HG03457 (cell line): ENCODE measurements around the gene MPO.

Experiments used
- ATAC-seq: cut with Tn5 transposase; IDR thresholded peaks from one replicate; pipeline ENCODE4 v1.9.1; 2021; ENCODE audit warnings: moderate number of reproducible peaks; ENCODE audit not compliant: unreplicated experiment

Gene MPO

DNA sequence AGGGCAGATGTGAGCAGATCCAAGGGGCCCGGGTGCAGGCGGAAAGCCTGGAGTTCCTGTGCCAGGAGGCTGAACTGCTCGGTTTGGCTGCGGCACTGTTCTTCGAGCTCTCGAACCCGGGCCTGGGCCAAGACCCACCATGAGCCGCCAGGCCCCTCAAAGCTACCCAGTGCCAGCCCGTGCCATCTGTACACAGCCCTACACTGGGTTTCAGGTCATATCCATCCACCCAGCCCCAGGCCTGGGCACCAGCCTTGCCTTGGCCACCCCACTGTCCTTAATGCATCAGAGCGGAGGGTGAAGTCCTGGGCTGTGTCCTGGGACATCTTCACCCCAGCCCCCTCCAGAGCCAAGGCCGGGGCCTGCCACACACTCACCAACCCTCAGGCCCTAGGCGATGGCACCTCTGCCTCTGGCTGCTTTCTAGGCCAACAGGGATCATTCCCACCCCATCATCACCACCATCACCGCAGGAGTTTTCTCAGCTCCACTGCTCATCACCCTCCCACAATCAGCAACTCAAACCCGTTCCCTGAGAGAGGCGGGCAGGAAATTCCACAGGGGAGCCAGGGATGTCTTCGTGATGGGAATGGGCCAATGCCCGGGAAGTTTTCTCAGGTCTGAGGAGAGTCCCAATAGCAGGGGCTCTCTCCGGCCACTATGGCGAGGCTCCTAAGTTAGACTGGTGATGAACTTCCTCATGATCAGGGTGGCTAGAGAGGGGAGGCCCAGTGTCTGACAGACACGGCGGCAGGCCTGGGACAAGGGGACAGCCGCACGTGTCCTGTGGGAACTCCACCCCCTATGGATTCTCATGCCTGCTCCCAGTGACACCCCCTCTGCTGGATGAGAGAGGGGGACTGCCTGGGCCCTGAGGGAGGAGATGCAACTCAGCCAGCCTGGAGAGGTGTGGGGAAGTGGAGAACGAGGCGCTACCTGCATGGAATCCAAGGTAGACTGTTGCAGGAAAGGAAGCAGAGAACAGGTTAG lies 38.7 kb upstream of the MPO start:
- no peak for ATAC-seq

DNA sequence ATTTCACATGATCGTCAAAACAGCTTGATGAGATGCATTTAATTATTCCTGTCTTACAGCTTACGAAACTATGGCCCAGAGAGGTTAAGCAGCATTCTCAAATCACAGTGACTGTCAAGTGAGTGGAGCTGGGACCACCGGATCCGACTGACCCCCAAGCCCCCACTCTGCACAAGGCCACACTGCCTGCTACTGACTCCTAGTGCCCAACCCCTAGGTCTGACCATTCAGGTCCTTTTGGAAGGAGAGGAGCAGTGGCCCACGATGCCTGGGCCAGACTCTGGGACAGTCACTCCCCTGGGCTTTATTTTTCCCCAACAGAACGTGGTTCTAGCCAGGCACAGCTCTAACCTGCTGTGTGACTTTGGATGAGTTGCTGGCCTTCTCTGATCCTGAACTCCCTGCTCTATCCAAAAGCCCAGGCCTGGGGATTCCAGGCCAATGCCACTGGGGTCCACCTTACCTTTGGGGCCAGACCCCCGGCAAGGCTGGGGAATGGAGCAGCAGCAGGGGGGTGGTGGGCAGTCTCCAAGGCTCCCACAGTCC lies 38.0 kb upstream of the MPO start:
- ATAC-seq, result no peak

DNA sequence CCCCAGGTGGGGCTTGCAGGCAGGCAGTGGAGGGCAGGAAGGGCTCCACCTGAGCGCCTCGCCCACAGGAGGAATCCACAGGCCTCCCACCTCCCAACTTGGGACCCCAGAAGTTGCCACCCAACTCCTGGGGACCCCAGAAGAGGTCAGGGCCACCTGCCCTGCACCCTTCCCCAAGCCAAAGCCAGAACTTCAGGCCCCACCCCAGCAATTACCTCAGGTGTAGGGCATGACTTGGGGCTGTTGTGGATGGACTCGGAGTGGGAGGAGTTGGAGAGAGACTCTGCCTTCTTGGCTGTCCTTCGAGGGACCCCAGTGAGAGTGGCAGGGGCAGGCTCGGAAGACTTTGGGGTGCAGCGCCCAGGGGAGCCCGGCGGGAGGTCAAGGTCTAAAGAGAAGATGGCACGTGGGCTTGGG lies 37.3 kb upstream of the MPO start:
- no peak for ATAC-seq

DNA sequence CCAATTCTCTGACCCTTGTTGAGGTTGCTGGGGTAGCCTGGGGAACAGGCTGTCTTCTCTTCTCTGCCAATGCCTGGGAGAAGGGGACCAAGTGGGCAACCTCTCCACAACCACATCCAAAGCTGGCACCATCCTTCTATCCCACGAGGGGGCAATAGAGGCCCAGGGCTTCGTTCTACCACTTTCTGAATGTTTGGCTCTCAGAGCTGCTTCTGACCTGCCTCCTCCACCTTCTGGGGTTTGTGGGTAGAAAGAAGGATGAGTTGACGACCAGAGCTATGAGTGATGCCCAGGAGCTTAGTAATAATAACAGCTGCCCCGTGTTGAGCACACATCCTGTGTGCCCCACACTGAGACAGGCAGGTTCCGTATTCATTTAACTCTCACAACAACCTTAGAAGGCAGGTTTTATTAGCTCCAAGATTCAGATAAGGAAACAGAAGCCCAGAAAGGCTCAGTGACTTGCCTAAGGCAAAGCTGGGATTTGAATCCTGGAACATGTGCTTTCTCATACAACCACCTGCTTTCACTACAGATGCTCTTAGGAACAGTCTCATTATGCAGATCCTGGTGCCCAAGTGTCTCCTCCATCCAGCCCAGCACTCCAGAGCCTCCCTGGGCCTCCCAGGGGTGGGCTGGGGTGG lies 36.8 kb upstream of the MPO start:
- no peak for ATAC-seq

DNA sequence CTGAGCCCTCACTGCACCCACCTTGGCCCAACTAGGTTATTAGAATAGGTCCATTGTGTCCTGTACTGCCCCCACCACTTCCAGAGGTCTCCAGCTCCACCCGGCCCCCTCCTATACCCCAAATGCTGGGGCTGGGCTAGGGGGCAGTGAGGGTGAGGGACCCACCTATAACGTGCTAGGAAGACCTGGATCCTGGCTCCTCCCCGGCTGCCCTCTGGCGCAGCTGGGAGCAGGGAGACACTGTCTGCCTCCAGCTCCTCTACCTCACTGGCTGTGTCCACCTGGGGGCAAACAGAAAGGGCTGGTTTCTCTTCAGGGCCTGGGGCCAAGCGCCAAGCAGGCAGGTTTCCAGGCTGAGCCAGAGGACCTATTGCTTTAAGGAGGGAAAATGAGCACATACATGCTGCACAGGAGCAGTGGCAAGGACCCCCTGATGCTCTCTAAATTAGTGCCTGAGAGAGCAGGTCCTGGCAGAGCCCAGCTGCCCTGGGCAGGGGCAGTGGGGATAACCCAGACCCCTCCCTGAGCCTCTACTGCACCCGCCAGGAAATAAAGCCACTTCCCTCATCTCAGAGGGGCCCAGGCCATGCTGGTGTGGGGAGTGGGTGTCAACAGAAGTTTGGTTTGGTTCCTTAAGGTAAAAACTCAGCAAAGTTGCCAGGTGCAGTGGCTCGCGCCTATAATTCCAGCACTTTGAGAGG lies 35.7 kb upstream of the MPO start:
- no peak for ATAC-seq

DNA sequence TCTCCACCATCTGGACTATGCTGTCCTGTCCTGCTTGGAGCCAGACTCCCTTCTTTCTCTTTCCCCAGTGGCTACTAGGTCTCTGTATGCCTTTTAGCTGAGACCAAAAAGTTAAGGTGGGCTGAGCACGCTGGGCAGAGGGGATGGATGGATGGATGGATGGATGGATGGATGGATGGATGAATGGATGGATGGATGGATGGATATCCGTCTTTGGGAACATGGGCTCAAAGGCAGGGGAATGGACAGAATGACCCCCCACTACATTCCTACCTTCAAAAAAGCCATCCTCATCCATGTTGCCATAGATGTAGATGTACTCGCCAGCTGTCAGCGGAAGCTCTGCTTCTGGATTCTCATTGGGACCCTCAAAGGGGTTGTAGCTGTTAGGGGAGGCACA lies 35.0 kb upstream of the MPO start:
- no peak for ATAC-seq

DNA sequence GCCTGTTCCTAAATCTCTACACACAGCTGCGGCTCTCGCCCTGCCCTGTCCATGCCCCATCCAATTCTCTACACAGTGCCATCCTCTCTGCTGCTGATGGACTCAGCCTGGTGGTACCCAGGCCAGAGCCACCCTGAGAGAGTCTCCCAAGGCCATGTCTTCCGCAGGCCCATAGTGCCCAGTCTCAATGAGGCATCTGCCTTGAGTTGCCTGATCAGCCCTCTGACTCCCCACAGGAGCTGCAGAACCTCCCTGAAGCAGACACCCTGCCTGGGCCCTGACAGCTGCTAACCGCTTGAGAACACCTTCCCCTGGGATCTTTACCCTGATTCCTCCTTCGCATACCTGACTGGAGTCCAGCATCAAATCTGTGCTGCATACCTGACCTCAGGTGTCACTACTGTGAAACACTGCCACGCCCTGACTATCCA lies 34.6 kb upstream of the MPO start:
- ATAC-seq, result no peak

DNA sequence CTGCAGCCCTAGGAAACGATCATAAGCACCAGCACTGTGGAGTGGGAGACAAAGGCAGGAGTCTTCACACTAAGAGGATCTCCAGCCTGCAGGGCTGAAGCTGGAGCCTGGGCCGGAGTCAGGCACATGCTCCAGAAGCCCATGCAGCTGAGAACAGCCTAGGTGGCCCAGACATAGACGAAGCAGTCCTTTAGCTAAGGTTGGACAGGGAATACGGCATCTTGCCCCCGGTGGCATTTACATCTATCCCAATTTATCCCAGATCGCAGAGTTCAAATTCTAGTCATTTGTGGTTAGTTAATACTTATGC lies 33.9 kb upstream of the MPO start:
- no peak for ATAC-seq

DNA sequence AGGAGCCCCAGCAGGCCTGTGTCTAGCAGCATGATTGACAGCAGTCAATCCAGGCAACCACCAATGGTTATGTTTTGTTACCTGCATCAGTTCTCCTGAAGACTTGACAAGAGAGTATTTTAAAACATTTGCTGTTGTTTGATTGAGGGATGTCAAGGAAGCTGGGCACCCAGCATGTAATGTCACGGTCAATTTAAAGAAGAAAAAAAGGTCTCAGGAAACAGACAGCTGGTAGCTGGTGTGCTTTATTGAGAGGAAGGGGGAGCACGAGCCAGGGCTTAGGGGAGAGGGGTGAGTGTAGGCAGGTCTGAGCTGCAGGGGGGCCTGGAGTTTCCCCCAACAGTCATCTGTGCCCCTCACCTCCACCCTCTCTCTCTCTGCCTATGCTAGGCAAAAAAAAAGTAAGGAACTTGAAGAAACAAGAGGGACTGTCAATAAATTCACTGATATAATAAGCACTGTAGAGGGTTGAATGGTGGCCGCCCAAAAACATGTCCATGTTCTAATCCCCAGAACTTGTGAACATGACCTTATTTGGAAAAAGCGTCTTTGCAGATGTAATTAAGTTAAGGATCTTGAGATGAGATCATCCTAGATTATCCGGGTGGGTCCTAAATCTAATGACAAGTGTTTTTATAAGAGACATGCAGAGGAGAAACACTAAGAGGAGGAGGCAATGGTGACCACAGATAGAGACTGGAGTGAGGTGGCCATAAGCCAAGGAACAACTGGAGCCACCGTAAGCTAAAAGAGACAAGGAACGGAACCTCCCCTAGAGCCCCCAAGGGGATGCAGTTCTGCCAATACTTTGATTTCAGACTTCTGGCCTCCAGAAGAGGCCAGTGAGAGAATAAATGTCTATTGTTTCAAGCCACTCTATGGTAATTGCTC lies 33.3 kb upstream of the MPO start:
- no peak for ATAC-seq

DNA sequence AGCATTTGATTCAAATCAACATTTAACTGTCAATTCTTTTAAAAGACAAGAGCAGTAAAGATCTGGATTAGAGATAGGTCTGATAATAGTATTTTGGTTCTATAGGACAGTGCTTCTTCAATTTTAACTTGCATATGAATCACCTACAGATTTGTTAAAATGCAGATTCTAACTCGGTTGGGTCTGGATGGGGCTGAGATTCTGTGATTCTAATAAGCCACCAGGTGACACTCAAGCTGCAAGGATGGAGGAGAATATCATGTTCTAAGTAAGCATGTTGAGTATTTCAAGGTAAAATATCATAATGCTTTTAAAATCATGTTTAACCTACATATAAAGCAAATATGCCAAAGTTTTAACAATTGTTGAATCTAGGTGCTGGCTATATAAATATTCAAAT lies 32.1 kb upstream of the MPO start:
- no peak for ATAC-seq

DNA sequence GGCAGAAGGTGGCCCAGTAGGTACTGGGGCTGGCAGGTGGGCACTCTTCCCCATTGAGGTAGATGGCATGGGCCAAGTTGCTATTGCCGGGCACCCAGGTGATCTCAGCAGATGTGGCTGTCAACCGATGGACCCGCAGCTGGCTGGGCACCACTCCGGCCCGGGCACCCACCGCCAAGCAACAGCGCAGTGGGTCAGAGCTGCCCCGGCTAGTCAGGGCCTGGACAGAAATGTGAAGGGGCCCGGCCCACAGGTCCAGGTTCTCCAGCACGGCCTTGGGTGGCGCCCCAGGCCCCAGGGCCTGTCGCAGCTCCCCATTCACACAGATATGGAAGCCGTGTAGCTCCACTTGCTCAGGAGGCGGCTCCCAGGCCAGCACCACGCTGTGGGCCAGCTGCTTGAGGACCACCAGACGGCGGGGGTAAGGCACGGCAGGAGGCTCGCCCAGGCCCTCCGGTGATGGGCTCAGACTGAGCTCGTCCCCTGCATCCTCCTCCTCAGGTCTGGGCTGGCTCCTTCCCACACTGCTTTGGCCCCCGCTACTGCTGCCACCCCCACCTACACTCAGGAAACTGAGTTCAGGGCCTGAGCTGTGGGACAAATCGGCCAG lies 31.4 kb upstream of the MPO start:
- ATAC-seq, result no peak

DNA sequence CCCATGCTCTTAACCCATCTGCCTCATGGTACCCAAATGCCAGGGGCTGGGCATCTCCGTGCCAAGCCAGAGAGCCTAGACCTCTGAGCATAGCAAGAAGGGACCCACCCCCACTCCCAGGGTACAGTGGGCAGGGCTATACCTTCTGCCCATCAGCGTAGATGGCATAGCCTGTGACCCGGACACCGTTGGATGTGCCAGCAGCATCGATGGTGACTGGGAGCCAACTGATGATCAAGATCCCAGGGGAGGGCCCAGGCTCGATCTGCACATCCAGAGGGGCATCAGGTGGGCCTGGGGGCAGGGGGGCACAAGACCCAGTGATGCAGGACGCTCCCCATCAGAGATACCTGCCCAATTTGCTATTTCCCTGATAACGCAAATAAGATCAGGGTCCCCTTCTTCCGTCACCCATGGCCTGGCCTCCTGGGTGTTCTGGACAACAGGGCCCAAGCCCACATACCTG lies 30.7 kb upstream of the MPO start:
- no peak for ATAC-seq

DNA sequence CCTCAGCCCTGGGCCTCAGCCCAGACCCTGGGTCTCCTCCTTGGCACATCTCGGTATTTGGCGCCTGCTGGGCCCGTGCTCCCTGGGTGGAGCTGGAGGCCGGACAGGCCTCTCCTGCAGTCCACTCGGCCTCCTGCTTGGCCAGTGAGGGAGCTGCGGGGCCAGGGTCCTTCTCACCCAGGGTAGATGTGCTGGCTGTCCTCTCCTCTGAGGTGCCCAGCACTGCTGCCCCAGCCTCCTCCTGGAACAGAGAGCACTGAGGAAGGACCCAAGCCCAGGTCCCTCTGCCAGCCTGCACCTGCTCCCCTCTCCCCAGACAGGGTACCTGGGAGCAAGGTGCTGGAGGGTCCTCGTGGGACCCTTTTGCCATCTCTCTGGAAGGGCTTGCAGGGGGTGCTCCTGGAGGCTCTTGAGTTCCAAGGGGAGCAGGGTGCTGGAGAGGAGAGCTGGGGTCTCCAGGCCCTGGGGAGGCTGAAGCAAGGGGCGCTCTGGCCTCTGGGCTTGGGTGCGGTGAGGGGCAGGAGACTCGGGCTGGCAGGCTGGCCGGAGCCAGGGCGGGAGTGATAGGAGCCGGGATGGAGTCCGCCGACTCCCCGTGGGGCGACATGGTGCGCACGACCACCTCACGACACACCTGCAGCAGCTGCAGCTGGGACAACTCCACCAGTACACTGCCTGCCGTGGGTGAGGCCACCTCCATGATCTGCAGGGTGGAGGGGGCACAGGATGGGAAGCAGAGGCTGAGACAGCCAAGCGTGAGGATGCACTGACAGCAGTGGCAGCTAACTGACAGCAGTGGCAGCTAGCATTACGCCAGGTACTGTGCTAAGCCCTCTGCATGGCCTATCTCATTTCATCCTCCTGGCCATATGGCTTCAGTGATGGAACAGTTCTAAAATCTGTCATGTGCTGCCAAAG lies 30.0 kb upstream of the MPO start:
- no peak for ATAC-seq

DNA sequence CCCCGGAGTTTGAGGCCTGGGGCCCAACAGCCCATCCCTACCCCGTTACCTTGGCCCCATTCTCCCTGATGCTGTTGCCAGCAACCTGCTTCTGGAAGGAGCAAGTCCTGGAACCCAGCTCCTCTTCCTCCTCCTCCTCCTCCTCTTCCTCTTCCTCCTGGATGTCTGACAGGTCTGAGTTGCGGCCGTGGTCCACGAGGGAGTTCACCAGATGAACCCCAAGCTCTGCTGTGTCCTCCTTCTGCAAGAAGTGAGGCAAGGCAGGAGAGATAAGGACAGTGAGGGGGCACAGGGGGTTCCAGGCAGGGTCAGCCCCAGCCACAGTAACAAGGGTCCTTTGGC lies 29.2 kb upstream of the MPO start:
- ATAC-seq, result no peak

DNA sequence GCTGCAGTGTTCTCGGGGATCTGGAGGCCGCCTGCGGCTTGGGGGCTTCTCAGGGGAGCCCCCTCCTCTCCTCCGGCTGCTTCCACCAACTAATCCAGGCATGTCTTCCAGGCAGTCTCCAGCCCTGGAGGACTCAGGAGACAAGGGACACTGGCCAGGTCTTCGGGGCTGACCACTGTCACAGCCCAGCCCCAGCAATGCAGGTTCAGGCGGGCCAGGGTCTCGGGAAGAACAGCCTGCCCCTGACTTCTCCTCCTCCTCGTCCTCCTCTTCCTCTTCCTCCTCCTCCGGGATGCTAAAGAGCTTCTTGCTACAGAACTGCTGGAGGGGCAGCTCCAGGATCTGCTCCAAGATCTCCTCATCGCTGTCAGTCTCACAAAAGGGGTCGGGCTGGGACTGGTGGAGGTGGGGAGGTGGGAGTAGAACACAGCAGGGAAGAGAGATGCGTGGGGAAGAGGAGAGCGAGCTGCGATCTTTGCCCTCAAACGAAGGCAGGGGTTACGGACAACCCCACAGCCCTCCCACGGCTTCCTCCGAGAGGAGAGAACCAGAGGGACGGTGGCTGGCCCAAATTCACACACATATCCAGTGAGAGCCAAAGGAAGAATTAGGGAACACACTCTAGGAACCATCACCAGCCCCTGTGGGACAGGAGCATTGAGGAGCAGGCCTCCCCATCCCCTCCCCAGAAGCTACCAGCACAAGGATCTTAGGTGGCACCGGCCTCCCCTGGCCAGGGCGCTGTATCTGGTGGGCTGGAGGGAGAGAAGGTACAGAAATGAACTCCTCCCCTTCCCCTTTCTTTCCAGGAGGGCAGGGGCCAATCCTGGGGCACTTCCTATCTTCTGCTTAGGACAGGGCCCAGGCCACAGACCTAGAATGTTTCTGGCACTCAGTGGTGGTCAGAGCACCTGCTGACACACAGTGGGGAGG lies 28.5 kb upstream of the MPO start:
- ATAC-seq, result no peak

DNA sequence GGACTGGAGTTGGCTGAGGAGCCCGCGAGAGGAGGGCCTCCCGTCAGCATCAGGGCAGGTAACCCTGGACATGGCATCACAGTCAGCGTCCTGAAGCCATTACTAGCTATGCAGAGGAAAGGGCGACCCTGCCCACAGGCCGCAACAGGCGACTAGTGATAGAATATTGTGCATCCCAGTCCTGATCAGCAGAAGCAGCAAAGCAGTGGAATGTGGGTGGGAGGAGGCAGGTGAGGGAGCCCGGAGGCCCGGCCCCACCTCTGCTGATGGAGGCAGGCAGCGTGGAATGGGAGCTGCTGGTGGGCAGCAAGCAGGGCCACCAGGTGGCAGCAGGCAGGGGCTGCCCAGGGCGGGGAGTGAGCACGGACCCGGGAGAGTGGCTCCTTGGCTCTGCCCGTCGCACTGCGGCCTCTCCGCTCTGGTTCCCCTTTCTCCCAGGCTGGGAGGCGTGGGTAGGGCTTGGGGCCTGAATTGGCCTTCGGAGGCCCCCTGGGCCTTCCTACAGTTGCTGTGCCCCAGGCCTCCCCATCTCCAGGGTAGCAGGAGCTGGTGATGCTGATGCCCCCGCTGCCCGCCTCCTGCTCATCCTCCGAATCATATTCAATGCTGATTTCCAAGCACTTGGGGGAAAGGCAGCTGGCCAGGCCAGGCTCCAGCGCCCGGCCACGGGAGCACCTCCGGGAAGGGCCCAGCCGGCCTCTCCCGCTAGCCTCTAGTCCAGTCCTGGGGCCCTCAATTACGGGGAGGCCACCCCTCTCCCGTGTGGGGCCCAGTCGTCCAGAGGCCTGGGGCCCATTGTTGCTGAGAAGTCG lies 27.6 kb upstream of the MPO start:
- ATAC-seq, result no peak

DNA sequence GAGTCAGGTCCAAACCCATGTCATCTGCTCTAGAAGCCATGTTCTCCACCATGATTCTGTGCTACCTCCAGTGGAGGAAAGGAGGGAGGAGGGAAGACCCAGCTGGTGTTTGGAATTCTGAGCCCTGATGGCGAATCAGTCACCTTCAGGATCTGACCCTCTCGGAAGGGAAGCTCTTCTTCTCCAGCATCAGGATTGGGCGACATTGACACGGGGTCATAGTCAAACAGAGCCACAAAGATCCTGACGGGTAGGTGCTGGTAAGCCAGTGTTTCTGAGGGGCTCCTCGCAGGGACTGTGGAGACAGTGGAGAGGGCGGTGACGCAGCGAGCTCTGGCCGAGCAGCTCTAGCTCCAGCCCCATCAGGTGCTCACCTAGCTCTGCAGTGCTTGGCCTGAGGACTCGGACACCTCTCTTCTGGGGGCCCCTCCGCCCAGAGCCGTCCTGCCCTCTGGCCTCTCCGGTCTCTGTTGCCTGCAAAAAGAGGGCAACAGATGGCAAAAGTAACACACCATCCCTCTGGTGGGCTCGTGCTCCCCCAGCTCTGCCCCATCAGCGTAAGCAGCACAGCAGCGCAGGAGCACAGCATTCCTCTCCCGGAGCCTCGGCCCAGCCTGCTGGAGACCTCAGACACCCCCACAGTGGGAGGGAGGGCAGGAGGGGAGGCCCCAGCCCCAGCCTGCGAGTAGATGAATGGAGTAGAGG lies 26.9 kb upstream of the MPO start:
- no peak for ATAC-seq
